ENCODE measurements around the gene OCSTAMP.

DNA sequence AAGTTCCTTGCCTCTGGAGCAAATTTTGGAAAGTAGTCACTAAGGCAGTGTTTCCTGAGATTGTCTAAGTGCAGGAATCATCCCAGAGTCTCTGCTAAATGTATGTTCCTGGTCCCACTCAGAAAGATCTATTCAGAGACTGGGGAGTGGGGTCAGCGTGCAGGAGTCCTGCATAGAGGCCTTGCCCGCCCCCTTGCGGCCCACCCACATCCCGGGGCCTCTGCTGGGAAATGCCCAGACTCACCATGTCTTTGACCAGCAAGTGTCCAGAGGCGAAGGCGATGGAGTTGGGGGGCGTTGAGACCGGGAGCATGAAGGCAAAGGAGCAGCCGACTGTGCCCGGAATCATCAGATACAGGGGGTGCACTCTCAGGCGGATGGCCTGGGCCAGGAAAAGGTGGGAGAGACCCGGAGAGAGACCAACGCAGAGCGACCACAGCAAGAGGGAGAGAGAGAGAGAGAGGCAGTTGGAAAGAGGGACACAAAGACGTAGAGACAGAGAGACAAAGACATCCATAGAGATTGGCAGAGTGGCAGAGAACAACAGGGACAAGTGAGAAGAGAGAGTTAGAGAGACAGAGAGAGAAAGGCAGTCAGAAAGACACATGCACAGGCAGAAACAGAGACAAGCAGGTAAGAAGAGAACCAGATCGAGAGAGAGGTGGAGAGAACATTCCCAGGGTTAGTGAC lies 12.9 kb upstream of the OCSTAMP start:
- TF ChIP-seq, protein P1, sequence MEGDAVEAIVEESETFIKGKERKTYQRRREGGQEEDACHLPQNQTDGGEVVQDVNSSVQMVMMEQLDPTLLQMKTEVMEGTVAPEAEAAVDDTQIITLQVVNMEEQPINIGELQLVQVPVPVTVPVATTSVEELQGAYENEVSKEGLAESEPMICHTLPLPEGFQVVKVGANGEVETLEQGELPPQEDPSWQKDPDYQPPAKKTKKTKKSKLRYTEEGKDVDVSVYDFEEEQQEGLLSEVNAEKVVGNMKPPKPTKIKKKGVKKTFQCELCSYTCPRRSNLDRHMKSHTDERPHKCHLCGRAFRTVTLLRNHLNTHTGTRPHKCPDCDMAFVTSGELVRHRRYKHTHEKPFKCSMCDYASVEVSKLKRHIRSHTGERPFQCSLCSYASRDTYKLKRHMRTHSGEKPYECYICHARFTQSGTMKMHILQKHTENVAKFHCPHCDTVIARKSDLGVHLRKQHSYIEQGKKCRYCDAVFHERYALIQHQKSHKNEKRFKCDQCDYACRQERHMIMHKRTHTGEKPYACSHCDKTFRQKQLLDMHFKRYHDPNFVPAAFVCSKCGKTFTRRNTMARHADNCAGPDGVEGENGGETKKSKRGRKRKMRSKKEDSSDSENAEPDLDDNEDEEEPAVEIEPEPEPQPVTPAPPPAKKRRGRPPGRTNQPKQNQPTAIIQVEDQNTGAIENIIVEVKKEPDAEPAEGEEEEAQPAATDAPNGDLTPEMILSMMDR (IDR thresholded peaks at IDR 0.05): no peak
- no peak for TF ChIP-seq ZFX (IDR thresholded peaks at IDR 0.05; ENCODE audit: borderline replicate concordance)

Measured in 22Rv1 (cell line).